GM21360 (cell line): ENCODE measurements around the gene REEP1.
"Not testable (repeated sequence)": the region's sequence is repeated elsewhere in the genome, so short reads cannot be mapped to it uniquely, and the experiment has no call there.

Source experiments
- ATAC-seq: cut with Tn5 transposase; IDR thresholded peaks from one replicate; pipeline ENCODE4 v1.9.1; 2021; ENCODE audit warnings: mild to moderate bottlenecking, moderate library complexity; ENCODE audit not compliant: unreplicated experiment

Gene REEP1

DNA sequence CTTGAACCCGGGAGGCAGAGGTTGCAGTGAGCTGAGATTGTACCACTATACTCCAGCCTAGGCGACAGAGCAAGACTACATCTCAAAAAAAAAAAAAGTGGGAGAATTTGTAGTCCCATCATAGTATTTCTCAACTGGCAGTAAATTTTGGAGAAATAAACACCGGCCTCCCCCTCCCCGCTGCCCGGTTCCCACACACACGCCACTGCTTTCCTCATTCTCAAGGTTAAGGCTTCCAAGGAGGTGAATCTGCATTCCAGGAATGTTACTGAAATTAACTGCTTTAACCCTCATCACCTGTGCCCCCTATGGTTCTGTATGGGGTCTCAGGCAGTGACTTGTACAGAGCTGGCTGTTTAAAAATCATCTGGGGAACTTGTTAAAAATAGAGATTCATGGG, 88.2 kb downstream of the REEP1 start:
- peak; percentile 2 for ATAC-seq

DNA sequence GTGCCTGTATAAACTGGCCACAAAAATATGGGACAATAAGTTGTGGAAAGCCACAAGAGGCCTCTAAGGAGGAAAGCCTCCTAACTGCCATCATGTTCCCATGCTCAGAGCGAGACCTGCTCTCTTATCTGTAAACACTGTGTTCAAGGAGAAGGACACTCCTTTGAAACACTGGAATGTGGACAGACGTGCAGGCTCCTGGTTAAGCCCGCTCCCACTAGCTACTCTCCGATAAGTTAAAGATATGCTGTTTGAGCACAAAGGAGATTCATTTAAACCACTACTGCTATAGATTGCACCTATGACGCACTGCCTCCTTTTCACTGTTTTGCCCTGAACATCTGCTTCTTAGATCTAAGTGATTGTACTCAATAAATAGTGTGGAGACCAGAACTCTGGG, 92.2 kb downstream of the REEP1 start:
- not testable (repeated sequence) for ATAC-seq

DNA sequence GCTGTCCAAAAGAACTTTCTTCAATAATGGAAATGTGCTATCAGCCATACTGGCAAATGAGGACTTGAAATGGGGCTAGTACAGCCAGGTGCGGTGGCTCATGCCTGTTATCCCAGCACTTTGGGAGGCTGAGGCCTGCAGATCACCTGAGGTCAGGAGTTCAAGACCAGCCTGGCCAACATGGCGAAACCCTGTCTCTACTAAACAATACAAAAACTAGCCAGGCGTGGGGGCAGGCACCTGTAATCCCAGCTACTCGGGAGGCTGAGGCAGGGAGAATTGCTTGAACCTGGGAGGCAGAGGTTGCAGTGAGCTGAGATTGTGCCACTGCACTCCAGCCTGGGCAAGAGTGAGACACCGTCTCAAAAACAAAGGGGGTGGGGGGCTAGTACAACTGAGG, 92.6 kb downstream of the REEP1 start:
- not testable (repeated sequence) for ATAC-seq

DNA sequence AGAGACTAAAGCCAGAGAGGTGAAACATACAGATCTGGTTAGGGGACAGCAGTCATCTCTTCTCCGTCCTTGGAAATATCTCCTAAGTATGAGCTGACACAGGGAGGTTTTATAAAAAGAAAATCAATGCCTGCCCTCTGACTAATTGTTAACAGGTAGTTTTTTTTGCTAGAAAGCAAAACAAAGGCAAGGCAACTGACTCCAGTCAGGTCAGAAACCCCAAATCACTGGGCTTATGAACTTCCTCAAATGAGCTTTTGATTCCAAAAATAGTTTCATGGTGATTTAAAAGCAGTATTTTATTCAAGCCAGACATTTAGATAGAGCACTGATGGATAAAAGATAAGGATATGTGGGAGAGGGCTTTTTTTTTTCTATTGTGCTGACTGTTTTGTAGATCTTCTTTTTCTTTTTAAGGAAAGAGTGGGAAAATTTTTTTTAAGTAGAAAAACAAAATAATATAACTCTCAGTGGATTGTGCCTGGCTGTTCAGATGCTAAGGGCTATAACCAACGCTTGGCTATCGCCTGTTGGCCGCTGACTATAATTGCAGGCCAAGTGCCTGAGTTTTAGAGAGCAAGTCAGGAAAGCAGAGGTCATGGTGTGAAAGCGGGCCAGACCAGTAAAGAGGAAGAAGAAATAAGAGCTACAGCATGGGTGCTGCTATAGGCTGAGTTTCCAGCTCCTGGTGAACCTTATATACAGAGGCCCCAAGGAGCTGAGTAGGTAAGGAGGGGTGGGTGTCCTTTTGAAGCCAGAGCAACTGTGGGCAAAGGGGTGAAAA, 93.3 kb downstream of the REEP1 start:
- peak; percentile 53 for ATAC-seq

DNA sequence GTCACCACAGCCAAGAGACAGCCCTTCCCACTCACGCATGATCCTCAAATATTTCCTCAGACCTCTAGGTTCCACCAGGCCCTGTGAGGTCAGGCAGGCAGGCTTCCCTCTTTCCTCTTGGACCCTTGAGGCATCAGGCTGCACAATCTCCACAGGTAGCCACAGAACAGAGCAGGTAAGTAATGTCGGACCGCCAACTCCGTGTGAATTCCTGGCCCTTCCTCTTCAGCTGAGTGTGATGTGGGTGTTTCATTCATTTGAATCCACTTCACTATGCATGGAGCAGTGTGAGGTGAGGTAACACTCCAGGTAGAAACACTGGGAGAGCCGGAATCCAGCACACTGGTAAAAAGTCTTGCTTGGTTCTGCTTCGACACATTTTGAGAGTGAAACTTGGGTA, 94.2 kb downstream of the REEP1 start:
- ATAC-seq = no peak

DNA sequence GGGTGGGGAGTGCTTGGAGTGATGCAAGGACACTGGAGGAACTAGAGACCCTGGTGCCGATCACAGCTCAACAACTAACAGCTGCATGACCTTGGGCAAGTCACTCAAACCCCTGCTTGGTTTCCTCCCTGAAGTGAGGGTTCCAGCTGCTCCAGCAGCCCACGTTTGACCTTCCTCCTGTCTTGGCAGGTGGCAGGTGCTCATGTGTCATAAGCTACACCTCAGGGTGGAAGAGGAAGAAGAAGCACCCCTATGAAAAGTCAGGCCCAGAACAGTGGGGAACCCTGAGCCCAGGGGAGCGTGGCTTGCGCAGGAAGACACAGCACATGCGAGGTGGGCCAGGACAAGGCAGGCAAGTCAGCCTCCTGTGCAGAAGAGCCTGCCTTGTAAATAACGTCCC, 95.8 kb downstream of the REEP1 start:
- ATAC-seq = no peak

DNA sequence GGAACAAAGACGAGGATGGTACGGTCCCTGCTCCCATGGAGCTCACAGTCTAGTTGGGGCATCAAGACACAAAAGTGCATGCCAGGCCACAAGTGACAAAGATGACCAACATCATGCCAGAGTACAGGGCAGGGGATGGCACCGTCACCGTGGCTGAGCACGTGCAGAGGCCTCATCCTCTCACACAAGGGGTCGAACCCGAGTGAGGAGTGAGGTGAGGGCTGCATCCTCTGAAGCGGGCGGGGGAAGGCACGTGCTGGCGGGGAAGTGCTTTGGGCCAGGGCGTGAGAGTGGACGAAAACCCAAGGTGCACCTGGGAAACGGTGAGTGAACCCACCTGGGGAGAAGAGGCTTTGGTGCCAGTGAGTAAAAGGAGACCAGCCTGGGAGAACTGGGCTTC, 97.2 kb downstream of the REEP1 start:
- ATAC-seq = no peak

DNA sequence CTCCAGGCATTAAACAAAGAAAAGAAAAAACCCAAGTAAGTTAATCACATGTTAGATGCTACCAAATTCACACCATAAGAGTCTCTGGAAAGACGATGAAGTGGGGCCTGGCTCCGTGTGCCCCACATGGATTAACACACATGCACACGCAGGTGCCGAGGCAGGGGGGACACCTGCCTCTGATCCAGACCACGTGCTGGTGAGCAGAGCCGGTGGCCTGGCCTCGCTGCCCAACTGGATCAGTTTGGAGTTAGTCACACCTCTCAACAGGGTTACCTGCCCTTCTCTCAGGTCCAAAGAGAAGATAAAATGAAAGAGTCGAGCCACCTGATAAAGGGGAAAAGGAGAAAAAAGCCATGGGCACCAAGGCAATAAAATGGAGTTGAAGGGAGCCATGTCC, 97.7 kb downstream of the REEP1 start:
- ATAC-seq = no peak

DNA sequence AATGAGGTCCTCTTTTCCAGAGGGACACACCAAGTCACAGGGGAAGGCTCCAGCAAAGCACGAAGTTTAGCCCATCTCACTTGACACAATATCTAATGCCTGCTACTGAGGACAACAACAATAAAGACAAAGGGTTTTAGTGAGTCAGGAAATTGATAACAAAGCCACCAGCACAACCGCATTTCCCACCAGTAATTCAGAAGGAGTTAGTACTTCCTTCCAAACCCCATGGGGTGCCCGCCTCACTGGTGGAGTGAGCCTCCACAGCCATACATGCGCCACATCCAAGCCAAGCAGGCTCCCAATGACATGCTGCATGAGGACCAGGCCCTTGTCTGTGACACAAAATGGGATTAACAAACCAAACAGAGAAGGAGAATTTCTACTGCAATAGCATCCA, 98.1 kb downstream of the REEP1 start:
- ATAC-seq = no peak

DNA sequence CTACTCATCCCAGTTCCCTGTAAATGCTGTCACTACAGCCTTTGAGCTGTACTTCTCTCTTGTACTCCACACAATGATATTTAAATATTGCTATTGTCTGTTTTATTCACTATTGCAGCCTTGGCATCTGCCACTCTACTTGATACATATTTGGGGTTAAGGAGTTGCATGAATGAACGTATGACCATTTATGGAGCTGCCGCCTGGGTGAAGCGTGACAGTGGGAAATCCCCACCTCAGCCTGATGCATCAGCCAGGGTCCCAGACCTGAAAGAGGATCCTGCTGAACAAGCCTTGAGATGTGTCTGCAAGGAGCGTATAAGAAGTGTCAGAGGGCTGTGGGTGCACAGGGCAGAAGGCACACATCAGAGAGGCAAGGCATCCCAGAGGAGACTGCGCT, 99.1 kb downstream of the REEP1 start:
- peak; percentile 87 for ATAC-seq

DNA sequence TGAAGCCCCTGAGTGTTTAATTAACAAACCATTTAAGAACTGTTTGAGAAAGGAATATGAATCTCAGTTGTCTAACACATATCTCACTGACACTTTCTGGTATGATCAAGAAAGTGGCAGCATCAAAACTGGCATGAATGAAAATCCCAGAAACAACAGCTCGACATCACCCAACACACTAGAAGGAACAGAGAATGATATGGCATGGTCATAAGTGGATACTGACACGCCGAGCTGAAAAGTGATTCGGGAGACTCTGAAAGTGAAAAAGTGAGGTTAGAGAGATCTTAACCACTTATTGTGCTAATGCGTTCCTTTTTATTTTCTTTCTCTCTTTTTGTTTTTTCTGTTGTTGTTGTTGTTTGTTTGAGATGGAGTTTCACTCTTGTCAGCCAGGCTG, 100.3 kb downstream of the REEP1 start:
- no peak for ATAC-seq

DNA sequence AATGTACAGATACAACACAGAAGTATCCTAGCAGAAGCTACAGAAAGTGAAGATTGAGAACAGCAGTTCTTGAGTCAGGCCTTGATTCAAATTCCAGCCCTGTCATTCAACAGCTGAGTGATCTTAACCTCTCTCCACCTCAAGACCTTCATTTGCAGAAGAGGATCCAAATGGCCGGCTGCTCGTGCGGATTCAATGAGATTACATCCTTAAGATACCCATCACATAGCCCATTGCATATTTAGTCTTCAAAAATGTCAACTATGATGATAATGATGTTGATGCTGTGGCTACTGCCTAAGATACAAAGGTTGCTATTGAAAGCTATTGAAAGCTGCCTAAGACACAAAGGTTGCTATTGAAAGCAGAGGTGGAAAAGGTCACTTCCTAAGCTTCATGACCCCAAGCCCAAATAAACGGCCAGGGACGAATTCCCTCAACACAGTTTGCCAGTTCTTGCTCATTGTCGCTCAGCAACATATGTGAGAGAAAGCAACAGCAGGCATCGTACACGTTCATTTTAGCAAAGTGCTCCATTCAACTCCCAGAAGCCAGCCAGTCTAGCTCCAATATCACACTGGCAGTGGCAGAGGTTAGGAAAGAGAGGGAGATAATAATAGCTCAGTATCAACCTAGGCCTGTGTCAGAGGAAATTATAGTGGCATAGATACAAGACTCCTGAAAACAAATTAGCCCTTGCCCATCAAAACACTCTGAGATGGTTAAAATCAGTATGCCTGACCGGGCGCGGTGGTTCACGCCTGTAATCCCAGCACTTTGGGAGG, 102.0 kb downstream of the REEP1 start:
- ATAC-seq = no peak

DNA sequence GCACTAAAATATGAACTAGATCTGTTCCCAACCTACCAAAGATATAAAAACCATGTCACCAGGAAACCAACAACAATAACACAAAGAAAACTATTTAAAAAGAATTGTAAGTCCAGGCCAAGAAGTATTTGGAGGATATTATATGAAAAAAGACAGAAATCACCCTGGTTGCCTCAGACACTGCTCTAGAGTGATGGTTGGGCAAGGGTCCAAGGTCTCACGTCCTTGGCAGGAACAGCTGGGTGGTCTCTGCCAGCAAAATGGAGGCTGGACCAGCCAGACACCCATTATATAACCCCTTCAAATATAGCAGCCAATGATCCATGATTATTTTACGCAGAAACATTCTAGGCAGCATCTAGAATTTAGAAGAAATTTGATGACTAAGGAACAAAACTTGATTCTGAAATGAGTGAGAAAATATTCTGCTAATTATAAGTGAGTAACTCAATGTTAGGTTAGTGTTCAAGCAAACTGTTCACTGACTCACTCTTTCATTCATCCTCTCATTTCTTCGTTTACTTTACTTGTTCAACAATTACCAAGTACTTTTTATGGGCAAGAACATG, 102.8 kb downstream of the REEP1 start:
- ATAC-seq = no peak

DNA sequence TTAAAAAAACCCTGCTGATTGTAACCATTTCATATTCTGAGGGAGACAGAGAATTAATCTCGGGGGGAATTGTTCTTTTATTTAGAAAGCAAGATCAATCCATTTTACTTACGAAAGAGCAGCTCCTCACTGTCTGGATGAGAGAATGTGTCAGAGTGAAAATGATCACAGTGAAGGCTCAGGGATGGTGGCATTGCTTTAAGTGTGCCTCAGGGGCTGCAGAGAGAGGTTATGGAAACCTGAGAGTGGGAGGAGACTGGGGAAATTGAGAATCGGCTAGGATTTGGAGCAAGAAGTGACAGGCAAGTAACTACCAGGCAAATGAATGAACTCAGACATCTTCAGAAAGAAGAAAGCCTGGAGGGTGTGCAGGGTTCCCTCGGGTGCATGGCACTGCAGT, 104.0 kb downstream of the REEP1 start:
- no peak for ATAC-seq

DNA sequence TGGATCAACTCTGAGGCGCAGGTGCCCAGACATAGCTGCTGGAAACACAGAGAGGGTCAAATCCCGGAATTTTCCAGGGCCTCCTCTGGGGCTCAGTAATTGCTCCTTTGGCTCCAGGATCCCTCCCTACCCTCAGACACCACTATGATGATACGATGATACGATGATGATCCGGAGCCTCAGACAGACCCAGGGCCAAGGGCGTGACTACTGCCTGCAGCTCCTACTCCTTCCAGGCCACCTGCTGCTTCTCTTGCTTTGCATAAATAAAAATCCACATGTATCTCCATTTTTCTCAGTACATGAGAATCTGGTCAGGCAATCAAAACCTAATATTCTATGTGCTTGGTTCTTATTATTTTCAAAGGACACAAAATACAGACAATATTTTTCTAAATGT, 104.5 kb downstream of the REEP1 start:
- no peak for ATAC-seq

DNA sequence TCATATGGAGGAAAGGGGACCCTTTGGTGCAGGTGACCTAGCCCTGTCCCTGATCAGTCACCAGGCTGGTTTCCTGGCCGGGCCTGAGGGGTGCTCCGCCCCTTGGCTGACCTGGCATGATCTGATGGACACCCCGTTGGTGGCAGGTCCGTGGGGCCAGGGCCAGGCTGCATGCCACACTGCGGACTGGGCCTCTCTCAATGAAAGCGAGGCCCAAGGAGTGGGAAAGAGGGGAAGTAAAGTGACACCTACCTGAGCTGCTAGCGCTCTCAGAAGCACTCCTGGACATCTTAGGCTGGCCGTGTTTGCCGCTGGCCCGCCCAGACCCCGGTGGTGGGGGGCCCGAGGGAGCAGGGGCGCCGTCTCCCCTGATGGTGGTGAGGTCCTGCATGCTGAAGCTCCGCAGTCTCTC, 105.0 kb downstream of the REEP1 start:
- ATAC-seq = no peak

DNA sequence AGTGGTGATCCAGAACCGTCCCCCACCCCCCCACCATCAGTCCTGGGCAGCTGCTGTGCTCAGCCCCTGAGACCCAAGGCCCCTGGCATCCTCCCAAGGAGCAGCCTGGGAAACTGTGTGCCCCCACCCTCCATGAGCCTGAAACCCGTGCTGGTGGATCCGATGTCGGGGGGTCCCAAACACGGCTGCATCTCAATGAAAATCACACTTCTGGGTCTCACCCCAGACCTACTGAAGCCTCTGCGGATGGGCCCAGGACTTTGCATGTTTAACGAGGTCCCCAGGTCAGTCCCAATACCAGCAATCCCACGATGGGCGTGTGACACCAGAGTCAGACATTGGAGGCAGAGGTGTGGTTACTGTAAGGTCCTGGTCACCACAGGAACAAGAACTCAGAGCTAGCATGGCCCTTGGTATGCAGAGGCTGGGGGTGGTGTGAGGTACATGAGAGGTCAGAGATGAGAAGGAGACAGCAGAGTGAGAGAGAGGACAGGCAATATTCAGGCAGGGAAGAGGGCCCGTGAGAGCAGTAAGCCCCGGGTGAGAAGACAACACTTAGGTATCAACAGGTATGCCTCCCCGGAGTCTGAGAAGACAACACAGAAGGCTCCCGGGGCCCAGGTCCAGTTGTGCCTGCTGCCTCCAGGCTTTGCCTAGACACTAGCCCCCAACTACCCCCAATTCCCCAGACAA, 105.6 kb downstream of the REEP1 start:
- ATAC-seq = no peak

DNA sequence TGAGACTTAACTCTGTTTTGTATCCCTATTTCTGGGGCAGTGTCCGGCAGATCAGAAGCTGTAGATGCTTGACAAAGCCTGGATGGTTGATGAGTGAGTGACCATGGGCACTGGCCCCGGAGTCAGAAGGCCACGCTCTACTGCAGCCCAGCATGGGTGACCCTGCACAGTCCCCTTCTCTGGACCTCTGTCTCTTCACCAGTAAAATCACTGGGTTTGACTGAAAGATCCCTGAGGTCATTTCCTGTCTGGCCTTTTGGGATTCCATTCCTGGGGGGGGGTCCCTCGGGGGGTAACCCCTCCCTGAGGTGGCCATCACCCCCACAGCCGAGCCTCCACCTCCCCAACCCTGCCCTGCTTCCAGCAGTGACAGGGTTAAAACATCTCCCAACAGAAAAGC, 106.5 kb downstream of the REEP1 start:
- ATAC-seq = no peak

DNA sequence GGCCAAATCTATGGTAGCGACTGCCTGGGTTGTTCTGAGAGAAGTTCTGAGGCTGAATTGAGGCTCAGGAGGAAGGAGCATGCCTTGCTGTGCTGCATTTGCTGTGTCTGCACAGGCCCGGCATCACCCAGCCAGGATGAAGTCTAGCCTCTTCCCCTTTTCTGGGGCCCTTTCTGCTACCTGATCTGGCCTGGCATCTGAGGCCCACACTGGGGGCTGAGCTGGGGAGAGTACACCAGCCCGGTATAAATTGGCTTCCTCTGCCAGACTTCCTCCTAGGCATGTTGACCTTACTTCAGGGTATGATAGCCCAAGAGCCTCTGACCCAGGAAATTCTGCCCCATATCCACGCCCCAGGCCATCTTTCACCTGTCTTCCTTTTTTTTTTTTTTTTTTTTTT, 108.2 kb downstream of the REEP1 start:
- ATAC-seq = no peak

DNA sequence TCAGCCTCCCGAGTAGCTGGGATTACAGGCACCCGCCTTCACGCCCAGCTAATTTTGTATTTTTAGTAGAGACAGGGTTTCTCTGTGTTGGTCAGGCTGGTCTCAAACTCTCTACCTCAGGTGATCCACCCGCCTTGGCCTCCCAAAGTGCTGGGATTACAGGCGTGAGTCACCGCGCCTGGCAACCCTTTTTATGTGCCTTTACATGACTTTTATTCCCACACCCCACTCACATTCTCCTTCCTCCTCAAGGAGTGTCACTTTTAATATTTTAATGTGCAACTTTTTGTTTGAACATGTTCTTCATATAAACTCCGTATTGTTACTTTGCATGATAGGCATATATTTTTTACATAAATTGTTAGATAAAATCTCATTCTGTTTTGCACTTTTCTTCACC, 108.9 kb downstream of the REEP1 start:
- ATAC-seq = not testable (repeated sequence)

DNA sequence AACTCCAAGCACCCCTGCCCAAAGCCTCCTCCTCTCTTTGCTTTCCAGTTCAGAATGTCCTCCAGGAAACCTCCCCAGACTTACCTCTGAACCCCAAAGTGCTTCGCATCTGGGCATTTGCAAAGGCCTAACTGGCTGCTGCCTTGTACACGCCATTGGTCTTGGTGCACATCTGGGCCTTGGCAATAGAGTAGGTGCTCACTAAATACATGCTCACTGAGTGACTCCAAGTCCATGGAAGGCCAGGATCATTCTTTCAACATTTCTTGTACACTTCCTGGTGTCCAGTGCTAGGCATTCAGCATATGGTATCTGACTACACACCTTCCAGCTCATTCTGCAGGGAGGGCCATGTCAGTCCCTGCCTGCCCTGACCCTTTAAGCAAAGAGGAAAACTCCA, 109.7 kb downstream of the REEP1 start:
- no peak for ATAC-seq
